ENCODE data around the gene CTRB2.

DNA sequence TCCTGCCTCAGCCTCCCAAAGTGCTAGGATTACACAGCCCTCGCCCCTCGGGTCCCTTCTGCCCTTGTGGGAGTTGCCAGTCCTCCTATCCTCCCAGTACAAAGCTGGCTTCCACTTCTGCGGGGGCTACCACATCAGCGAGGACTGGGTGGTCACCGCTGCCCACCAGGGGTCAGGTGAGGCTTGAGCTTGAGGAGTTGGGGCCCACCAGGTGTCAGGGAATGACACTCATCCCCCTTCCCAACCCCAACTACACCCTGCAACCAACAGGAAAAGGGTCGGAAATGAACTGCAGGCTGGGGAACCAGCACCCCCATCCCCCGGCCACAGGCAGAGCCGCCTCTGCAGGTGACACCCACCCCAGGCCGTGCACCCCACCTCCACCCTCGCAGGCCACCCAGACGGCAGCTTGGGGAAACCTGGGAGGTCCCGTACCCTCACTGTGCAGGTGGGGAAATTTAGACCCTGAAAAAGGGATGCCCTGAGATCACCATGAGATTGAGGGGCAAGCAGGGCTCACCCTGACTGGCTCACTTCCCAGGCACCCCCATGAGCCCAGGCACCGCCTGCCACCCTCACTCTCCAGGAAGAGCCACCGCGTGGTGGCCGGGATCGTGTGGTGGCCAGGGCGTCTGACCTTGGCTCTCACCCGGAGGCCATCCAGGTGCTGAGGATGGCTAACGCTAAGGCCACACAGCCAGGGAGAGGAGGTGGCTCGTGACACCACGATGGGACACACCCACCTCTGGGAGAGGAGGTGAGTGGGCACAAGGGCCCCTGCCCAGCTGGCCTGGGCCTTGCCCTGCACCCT lies 19.8 kb upstream of the CTRB2 start:
- TF ChIP-seq ZBTB17 (tag by site-specific recombination; IDR thresholded peaks at IDR 0.05) (no peak), ZNF596 (tag by site-specific recombination; IDR thresholded peaks at IDR 0.05) (no peak), EGR2 (tag by site-specific recombination; IDR thresholded peaks at IDR 0.05; ENCODE audit: low read depth) (no peak), ZNF785 (tag by site-specific recombination; IDR thresholded peaks at IDR 0.05) (no peak), YY1 (tag by site-specific recombination; IDR thresholded peaks at IDR 0.05) (no peak), MYNN (tag by site-specific recombination; IDR thresholded peaks at IDR 0.05; ENCODE audit: borderline replicate concordance) (no peak)
- TF ChIP-seq, protein P1, sequence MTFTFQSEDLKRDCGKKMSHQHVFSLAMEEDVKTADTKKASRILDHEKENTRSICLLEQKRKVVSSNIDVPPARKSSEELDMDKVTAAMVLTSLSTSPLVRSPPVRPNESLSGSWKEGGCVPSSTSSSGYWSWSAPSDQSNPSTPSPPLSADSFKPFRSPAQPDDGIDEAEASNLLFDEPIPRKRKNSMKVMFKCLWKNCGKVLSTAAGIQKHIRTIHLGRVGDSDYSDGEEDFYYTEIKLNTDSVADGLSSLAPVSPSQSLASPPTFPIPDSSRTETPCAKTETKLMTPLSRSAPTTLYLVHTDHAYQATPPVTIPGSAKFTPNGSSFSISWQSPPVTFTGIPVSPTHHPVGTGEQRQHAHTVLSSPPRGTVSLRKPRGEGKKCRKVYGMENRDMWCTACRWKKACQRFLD (tag by site-specific recombination; IDR thresholded peaks at IDR 0.05): no peak
- TF ChIP-seq, protein P2, sequence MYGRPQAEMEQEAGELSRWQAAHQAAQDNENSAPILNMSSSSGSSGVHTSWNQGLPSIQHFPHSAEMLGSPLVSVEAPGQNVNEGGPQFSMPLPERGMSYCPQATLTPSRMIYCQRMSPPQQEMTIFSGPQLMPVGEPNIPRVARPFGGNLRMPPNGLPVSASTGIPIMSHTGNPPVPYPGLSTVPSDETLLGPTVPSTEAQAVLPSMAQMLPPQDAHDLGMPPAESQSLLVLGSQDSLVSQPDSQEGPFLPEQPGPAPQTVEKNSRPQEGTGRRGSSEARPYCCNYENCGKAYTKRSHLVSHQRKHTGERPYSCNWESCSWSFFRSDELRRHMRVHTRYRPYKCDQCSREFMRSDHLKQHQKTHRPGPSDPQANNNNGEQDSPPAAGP (tag by site-specific recombination; IDR thresholded peaks at IDR 0.05): no peak
- TF ChIP-seq, protein P3, sequence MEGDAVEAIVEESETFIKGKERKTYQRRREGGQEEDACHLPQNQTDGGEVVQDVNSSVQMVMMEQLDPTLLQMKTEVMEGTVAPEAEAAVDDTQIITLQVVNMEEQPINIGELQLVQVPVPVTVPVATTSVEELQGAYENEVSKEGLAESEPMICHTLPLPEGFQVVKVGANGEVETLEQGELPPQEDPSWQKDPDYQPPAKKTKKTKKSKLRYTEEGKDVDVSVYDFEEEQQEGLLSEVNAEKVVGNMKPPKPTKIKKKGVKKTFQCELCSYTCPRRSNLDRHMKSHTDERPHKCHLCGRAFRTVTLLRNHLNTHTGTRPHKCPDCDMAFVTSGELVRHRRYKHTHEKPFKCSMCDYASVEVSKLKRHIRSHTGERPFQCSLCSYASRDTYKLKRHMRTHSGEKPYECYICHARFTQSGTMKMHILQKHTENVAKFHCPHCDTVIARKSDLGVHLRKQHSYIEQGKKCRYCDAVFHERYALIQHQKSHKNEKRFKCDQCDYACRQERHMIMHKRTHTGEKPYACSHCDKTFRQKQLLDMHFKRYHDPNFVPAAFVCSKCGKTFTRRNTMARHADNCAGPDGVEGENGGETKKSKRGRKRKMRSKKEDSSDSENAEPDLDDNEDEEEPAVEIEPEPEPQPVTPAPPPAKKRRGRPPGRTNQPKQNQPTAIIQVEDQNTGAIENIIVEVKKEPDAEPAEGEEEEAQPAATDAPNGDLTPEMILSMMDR (tag by site-specific recombination; IDR thresholded peaks at IDR 0.05): no peak

Measured in HEK293 (cell line).